HEK293T (cell line): ENCODE measurements around the gene SRI.

Experiments
- FOXK2 ChIP-seq: fragments of 450-650 bp; IDR thresholded peaks from 2 replicates; pipeline ENCODE4 v1.6.1; 2016; ENCODE audit warnings: mild to moderate bottlenecking
- FOXM1 ChIP-seq: fragments of 450-650 bp; IDR thresholded peaks from 2 replicates; pipeline ENCODE4 v1.6.1; 2017; ENCODE audit warnings: mild to moderate bottlenecking, borderline replicate concordance
- ZNF384 ChIP-seq: fragments of 450-650 bp; IDR thresholded peaks from 2 replicates; pipeline ENCODE4 v1.6.1; 2016

- TF ChIP-seq ZNF384 (no peak), FOXM1 (no peak), FOXK2 (no peak)
Observed at GRCh38 chr7:88212918-88213317, 6.9 kb downstream of the SRI start.
